HFFc6 (cell line): ENCODE data around the gene ABCG1. TPM values are rescaled to one million over a fixed set of nuclear protein-coding genes. Genes with fewer than 3 reads are reported as not detected.

ENCODE experiments used
- DNase-seq: peaks from one replicate; pipeline ENCODE4 v3.0.0-alpha.2; 2018
- H3K27ac Mint-ChIP-seq: 2 replicates; pipeline ENCODE4 v1.8.0; 2020; ENCODE audit warnings: mild to moderate bottlenecking, mixed read lengths
- H3K27me3 Mint-ChIP-seq: 2 replicates; pipeline ENCODE4 v1.8.0; 2021; ENCODE audit warnings: mild to moderate bottlenecking, moderate library complexity, mixed read lengths; ENCODE audit not compliant: insufficient read depth
- H3K36me3 Mint-ChIP-seq: 2 replicates; pipeline ENCODE4 v1.8.0; 2021; ENCODE audit warnings: low read depth, mixed read lengths
- H3K4me1 Mint-ChIP-seq: 2 replicates; pipeline ENCODE4 v1.8.0; 2020; ENCODE audit warnings: low read depth, mixed read lengths
- H3K4me3 Mint-ChIP-seq: 2 replicates; pipeline ENCODE4 v1.8.0; 2020; ENCODE audit warnings: mild to moderate bottlenecking, moderate library complexity, mixed read lengths
- H3K9me3 Mint-ChIP-seq: 2 replicates; pipeline ENCODE4 v1.8.0; 2020; ENCODE audit warnings: mild to moderate bottlenecking, mixed read lengths
- total RNA-seq, 6 experiments: library from RNA; stranded (reverse); fragmentation: NEBNext Ultra II Directional; extraction: Animal tissue kit (Norgen Biotek cat#: 25700); gene quantifications; 2 replicates in 1 of 6; 3 replicates in 5 of 6; pipeline ENCODE4 v1.2.3, GENCODE V29; 2021
- TF ChIP-seq, protein P1 (sequence below): fragments of 200-600 bp; sonication (generic); IDR thresholded peaks from 2 replicates; pipeline ENCODE4 v1.5.0; 2021; ENCODE audit warnings: antibody characterized with exemption, mild to moderate bottlenecking

ABCG1 gene
- total RNA-seq, 6 experiments from 2014 or later: not detected

DNA sequence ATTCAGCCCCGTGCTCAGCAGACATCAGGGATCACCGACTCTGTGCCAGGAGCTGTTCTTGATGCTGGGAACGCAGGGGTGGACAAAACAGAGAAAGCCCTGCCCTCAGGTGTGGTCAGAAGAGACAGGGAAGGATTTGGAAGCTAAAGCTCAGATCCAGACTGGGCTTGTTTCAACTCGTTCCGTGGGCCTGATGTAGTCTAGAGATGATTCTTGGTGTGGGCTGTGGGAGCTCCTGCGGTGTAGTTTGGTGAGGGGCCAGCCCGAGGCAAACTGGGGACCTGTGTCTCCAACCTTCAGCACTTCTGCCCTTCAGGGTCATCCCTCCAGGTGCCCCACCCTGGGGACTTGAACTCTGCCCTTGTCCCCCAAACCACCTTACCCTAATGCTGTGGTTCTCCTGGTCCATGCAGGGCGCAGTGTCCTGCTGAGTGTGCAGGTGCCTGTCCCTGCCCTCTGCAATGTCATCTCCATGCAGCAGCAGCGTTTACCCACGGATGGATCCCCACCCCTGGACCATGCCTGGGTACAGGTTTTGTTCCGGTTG lies 17.3 kb upstream of the ABCG1 start:
- DNase-seq: no peak
- no peak overlapping the region for H3K4me3 Mint-ChIP-seq
- no peaks in the 10 kb centered on the region for H3K9me3 Mint-ChIP-seq
- H3K27ac Mint-ChIP-seq: no peak overlapping the region
- TF ChIP-seq, protein P1, sequence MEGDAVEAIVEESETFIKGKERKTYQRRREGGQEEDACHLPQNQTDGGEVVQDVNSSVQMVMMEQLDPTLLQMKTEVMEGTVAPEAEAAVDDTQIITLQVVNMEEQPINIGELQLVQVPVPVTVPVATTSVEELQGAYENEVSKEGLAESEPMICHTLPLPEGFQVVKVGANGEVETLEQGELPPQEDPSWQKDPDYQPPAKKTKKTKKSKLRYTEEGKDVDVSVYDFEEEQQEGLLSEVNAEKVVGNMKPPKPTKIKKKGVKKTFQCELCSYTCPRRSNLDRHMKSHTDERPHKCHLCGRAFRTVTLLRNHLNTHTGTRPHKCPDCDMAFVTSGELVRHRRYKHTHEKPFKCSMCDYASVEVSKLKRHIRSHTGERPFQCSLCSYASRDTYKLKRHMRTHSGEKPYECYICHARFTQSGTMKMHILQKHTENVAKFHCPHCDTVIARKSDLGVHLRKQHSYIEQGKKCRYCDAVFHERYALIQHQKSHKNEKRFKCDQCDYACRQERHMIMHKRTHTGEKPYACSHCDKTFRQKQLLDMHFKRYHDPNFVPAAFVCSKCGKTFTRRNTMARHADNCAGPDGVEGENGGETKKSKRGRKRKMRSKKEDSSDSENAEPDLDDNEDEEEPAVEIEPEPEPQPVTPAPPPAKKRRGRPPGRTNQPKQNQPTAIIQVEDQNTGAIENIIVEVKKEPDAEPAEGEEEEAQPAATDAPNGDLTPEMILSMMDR: no peak
- no peaks in the 10 kb centered on the region for H3K36me3 Mint-ChIP-seq
- H3K27me3 Mint-ChIP-seq: peaks cover 8% of the 10 kb centered on the region
- H3K4me1 Mint-ChIP-seq: peaks cover 12% of the 10 kb centered on the region

DNA sequence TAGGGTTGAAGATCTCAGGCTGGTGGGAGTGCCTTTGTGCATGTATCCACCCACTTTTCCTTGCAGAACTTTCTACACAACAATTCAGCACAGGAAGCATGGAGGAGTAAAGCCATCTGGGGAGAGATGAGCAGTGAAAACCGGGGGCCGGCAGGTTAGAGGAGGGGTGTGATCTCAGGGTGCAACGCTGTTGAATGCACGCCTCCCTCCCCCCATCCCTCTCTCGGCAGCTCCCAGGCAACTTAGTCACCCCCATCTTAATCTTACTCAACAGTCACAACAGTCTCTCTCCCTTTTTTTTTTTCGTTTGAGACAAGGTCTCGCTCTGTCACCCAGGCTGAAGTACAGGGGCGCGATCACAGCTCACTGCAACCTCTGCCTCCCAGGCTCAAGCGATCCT lies 16.6 kb upstream of the ABCG1 start:
- DNase-seq: no peak
- Mint-ChIP-seq H3K27ac (no peak overlapping the region), H3K27me3 (peaks cover 8% of the 10 kb centered on the region), H3K4me3 (no peak overlapping the region), H3K4me1 (peaks cover 12% of the 10 kb centered on the region), H3K36me3 (no peaks in the 10 kb centered on the region), H3K9me3 (no peaks in the 10 kb centered on the region)
- TF ChIP-seq, protein P1: no peak

DNA sequence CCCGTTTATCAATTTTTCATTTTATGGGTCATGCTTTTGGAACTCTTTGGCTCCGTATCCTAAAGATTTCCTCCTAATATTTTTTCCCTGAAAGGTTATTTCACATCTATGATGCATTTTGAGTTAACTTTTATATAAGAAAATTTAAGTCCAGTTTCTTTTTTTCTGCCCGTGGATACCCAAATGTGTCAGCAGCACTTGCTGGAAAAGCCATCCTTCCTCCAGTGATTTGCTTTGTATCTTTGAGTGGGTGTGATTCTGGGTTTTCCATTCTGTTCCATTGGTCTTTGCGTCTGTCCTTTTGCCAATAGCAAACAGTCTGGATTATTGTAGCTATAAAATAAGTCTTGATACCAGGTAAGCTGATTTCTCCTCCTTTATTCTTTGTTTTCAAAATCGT lies 15.6 kb upstream of the ABCG1 start:
- Mint-ChIP-seq H3K4me1 (peaks cover 12% of the 10 kb centered on the region), H3K27ac (no peak overlapping the region), H3K4me3 (no peak overlapping the region), H3K36me3 (no peaks in the 10 kb centered on the region), H3K27me3 (peaks cover 8% of the 10 kb centered on the region), H3K9me3 (no peaks in the 10 kb centered on the region)
- no peak for DNase-seq
- TF ChIP-seq, protein P1: no peak

DNA sequence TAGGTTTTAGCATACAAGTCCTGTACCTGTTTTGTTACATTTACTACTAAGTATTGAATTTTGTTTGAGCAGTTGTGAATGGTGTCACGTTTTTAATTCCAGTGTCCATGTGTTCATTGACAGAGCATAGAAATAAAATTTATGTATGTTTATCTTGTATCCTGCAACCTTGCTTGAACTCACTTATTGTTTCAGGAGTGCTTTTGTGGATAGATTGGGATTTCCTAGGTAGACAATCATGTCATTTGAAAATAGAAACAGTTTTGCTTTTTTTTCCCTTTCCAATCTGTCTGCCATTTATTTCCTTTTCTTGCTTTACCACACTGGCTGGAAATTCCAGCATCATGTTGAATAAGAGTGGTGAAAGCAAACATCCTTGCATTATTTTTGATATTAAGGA lies 15.0 kb upstream of the ABCG1 start:
- no peaks in the 10 kb centered on the region for H3K36me3 Mint-ChIP-seq
- peaks cover 6% of the 10 kb centered on the region for H3K27me3 Mint-ChIP-seq
- no peaks in the 10 kb centered on the region for H3K9me3 Mint-ChIP-seq
- no peak overlapping the region for H3K4me3 Mint-ChIP-seq
- no peak for DNase-seq
- TF ChIP-seq, protein P1: no peak
- no peak overlapping the region for H3K27ac Mint-ChIP-seq
- H3K4me1 Mint-ChIP-seq: peaks cover 12% of the 10 kb centered on the region

DNA sequence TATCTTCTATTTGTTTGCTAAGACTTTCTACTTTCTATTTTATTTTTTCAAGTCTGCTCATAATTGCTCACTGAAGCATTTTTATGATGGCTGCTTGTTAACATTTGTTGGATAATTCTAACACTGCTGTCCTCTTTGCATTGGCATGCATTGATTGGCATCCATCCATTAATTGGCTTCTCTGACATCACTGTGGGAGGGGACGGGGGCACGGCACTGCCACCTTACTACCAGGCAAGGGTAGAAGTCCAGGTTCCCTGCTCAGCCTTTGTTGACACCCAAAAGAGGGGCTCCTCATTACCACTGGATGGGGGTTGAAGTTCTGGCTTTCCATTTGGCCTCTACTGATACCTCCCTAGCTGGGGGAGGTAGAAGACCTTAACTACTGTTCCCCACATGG lies 11.5 kb upstream of the ABCG1 start:
- Mint-ChIP-seq H3K27ac (no peak overlapping the region), H3K4me1 (no peaks in the 10 kb centered on the region), H3K9me3 (no peaks in the 10 kb centered on the region), H3K36me3 (no peaks in the 10 kb centered on the region), H3K27me3 (peaks cover 7% of the 10 kb centered on the region), H3K4me3 (no peak overlapping the region)
- no peak for DNase-seq
- TF ChIP-seq, protein P1: no peak

DNA sequence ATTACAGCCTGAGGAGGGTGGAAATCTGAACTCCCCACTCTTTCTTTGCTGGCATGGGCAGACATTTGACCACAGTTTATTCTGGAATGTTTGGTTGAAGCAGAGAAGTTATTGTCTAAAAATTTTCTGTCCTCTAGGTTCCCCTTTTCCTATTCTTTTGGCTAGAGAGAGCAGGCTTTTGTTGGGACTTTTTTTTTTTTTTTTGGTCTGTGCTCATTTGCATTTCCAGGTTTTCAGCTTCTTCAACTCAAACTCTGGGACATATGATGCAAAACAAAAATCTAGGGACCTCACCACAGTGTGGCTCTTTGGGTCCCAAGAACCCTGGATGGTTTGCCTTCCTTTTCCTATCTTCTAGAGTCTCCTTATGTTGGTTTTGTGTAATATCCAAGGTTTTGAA lies 10.9 kb upstream of the ABCG1 start:
- TF ChIP-seq, protein P1: no peak

More for the DNA sequence above, 10.9 kb upstream of the ABCG1 start:
- no peak overlapping the region for H3K27ac Mint-ChIP-seq
- peaks cover 7% of the 10 kb centered on the region for H3K27me3 Mint-ChIP-seq
- H3K36me3 Mint-ChIP-seq: no peaks in the 10 kb centered on the region
- no peaks in the 10 kb centered on the region for H3K4me1 Mint-ChIP-seq
- no peak for DNase-seq
- H3K4me3 Mint-ChIP-seq: no peak overlapping the region
- no peaks in the 10 kb centered on the region for H3K9me3 Mint-ChIP-seq
